ENCODE measurements around the gene CAPN13.
"Not testable (repeated sequence)": the region's sequence is repeated elsewhere in the genome, so short reads cannot be mapped to it uniquely, and the experiment has no call there.

CAPN13 gene

GRCh38 chr2:30705056-30705455 lies 102.2 kb downstream of the CAPN13 start:
- no peak for DNase-seq (ENCODE audit: low spot score)

GRCh38 chr2:30704309-30705020 lies 102.8 kb downstream of the CAPN13 start:
- DNase-seq (ENCODE audit: low spot score), result no peak

GRCh38 chr2:30702694-30703093 lies 104.6 kb downstream of the CAPN13 start:
- DNase-seq (ENCODE audit: low spot score), result no peak

- no peak for DNase-seq (ENCODE audit: low spot score)
Observed at GRCh38 chr2:30701782-30702181, 105.5 kb downstream of the CAPN13 start.

GRCh38 chr2:30697242-30698103 lies 109.8 kb downstream of the CAPN13 start:
- DNase-seq (ENCODE audit: low spot score), result not testable (repeated sequence)

- DNase-seq (ENCODE audit: low spot score), result no peak
Observed at GRCh38 chr2:30695749-30696148, 111.5 kb downstream of the CAPN13 start.

- DNase-seq (ENCODE audit: low spot score), result no peak
Observed at GRCh38 chr2:30694286-30695055, 112.8 kb downstream of the CAPN13 start.

- DNase-seq (ENCODE audit: low spot score), result no peak
Observed at GRCh38 chr2:30693821-30694281, 113.4 kb downstream of the CAPN13 start.

- no peak for DNase-seq (ENCODE audit: low spot score)
Observed at GRCh38 chr2:30692829-30693275, 114.4 kb downstream of the CAPN13 start.

- DNase-seq (ENCODE audit: low spot score), result no peak
Observed at GRCh38 chr2:30691948-30692828, 115.1 kb downstream of the CAPN13 start.

- no peak for DNase-seq (ENCODE audit: low spot score)
Observed at GRCh38 chr2:30691091-30691947, 115.9 kb downstream of the CAPN13 start.

GRCh38 chr2:30690126-30690561 lies 117.1 kb downstream of the CAPN13 start:
- no peak for DNase-seq (ENCODE audit: low spot score)

- DNase-seq (ENCODE audit: low spot score), result no peak
Observed at GRCh38 chr2:30689496-30690125, 117.6 kb downstream of the CAPN13 start.

- DNase-seq (ENCODE audit: low spot score), result no peak
Observed at GRCh38 chr2:30688956-30689401, 118.3 kb downstream of the CAPN13 start.

GRCh38 chr2:30686669-30687068 lies 120.6 kb downstream of the CAPN13 start:
- DNase-seq (ENCODE audit: low spot score), result no peak

- DNase-seq (ENCODE audit: low spot score), result no peak
Observed at GRCh38 chr2:30686000-30686399, 121.2 kb downstream of the CAPN13 start.

GRCh38 chr2:30684996-30685395 lies 122.2 kb downstream of the CAPN13 start:
- no peak for DNase-seq (ENCODE audit: low spot score)

- DNase-seq (ENCODE audit: low spot score), result no peak
Observed at GRCh38 chr2:30684516-30684915, 122.7 kb downstream of the CAPN13 start.

GRCh38 chr2:30684026-30684425 lies 123.2 kb downstream of the CAPN13 start:
- DNase-seq (ENCODE audit: low spot score), result no peak
